ENCODE measurements around the gene RNLS.

RNLS gene

GRCh38 chr10:88545359-88545758 lies 37.8 kb downstream of the RNLS start:
- H3K27me3 ChIP-seq (ENCODE audit: low read depth, low read length): no peaks in the 10 kb centered on the region
- no peaks in the 10 kb centered on the region for H3K9me3 ChIP-seq (ENCODE audit: insufficient read depth, low read length)
- no peak overlapping the region for H3K27ac ChIP-seq (ENCODE audit: low read length)
- no peak overlapping the region for H2AFZ ChIP-seq (ENCODE audit: low read depth, low read length)
- no peak overlapping the region for H3K9ac ChIP-seq (ENCODE audit: low read length)
- H3K4me1 ChIP-seq (ENCODE audit: low read length): peaks cover 16% of the 10 kb centered on the region
- H3K4me3 ChIP-seq (ENCODE audit: low read length): no peak overlapping the region
- H3K36me3 ChIP-seq (replicated peaks; ENCODE audit: low read depth, low read length): no peaks in the 10 kb centered on the region
- H3K79me2 ChIP-seq (ENCODE audit: low read length): no peaks in the 10 kb centered on the region
- TF ChIP-seq EZH2phosphoT487 (IDR thresholded peaks at IDR 0.05; ENCODE audit: low read depth): no peak
- TF ChIP-seq, protein P1, sequence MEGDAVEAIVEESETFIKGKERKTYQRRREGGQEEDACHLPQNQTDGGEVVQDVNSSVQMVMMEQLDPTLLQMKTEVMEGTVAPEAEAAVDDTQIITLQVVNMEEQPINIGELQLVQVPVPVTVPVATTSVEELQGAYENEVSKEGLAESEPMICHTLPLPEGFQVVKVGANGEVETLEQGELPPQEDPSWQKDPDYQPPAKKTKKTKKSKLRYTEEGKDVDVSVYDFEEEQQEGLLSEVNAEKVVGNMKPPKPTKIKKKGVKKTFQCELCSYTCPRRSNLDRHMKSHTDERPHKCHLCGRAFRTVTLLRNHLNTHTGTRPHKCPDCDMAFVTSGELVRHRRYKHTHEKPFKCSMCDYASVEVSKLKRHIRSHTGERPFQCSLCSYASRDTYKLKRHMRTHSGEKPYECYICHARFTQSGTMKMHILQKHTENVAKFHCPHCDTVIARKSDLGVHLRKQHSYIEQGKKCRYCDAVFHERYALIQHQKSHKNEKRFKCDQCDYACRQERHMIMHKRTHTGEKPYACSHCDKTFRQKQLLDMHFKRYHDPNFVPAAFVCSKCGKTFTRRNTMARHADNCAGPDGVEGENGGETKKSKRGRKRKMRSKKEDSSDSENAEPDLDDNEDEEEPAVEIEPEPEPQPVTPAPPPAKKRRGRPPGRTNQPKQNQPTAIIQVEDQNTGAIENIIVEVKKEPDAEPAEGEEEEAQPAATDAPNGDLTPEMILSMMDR (IDR thresholded peaks at IDR 0.05; ENCODE audit: low read depth, low read length): no peak
- H3K4me2 ChIP-seq (ENCODE audit: low read length): no peak overlapping the region
- no peaks in the 10 kb centered on the region for H4K20me1 ChIP-seq (ENCODE audit: insufficient read depth, low read length)

DNA sequence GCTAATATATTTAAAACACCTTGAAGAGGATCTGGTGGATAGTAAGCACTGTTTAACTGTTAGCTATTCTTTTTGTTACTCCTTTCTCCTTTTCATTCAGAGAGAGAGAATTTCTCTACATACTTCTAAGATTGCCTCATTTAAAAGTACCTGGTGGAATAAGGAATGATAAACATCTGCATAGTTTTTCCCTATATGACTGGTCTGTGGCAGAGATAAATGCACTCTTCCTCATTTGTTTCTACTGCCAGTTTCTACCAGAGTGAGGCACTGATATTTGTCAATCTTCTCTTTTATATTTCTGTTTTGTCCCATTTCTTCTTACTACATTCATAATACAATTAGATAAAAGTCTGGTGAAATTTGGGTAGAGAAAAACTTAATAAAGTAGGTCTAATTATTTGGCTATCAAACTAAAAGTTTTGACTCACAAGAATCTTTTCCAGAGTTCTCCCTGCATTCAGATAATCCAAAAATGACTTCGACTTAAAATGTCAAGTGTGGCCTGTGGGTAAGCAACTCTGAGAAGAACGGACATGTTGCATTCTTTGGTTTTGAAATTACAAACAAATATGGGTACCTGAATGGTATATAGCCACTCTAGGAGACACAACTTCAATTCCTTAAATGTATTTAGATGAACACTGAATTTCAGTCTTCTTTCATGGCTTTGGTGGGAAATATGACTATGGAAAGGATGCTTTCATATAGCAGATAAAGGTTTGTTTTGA lies 38.8 kb downstream of the RNLS start:
- H3K79me2 ChIP-seq (ENCODE audit: low read length): no peaks in the 10 kb centered on the region
- H3K4me3 ChIP-seq (ENCODE audit: low read length): peak overlapping the region; percentile 27; the same call in 1 of the 2 replicates
- no peaks in the 10 kb centered on the region for H3K27me3 ChIP-seq (ENCODE audit: low read depth, low read length)
- H4K20me1 ChIP-seq (ENCODE audit: insufficient read depth, low read length): no peaks in the 10 kb centered on the region
- no peak overlapping the region for H3K9ac ChIP-seq (ENCODE audit: low read length)
- TF ChIP-seq, protein P1 (IDR thresholded peaks at IDR 0.05; ENCODE audit: low read depth, low read length): no peak
- no peak for TF ChIP-seq EZH2phosphoT487 (IDR thresholded peaks at IDR 0.05; ENCODE audit: low read depth)
- H2AFZ ChIP-seq (ENCODE audit: low read depth, low read length): no peak overlapping the region
- peak overlapping the region; percentile 65 for H3K4me2 ChIP-seq (ENCODE audit: low read length)
- H3K36me3 ChIP-seq (replicated peaks; ENCODE audit: low read depth, low read length): no peaks in the 10 kb centered on the region
- no peak overlapping the region for H3K27ac ChIP-seq (ENCODE audit: low read length)
- no peaks in the 10 kb centered on the region for H3K9me3 ChIP-seq (ENCODE audit: insufficient read depth, low read length)
- peaks cover 16% of the 10 kb centered on the region for H3K4me1 ChIP-seq (ENCODE audit: low read length)

DNA sequence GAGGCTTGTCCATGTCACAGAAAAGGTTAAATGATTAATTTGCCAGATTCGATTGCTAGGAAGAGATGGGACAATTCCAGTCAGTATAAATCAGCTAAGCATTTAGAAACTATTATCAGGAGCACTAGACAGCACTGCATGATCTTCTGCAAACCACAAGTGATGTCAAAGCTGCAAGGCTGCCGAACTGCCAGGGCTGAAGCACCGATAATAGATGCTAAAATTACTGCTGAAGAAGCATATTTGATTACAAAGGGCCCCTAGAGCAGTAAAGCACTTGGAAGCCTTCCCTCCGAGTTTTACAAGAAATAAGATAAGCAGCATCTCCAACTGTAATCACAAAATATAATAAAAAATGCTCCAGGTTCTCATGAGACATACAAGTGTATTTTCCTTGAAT lies 40.6 kb downstream of the RNLS start:
- no peaks in the 10 kb centered on the region for H4K20me1 ChIP-seq (ENCODE audit: insufficient read depth, low read length)
- no peak overlapping the region for H3K4me2 ChIP-seq (ENCODE audit: low read length)
- no peak overlapping the region for H3K4me3 ChIP-seq (ENCODE audit: low read length)
- H3K27me3 ChIP-seq (ENCODE audit: low read depth, low read length): no peaks in the 10 kb centered on the region
- TF ChIP-seq, protein P1 (IDR thresholded peaks at IDR 0.05; ENCODE audit: low read depth, low read length): no peak
- TF ChIP-seq EZH2phosphoT487 (IDR thresholded peaks at IDR 0.05; ENCODE audit: low read depth): no peak
- H3K79me2 ChIP-seq (ENCODE audit: low read length): no peaks in the 10 kb centered on the region
- H3K27ac ChIP-seq (ENCODE audit: low read length): no peak overlapping the region
- no peaks in the 10 kb centered on the region for H3K36me3 ChIP-seq (replicated peaks; ENCODE audit: low read depth, low read length)
- H3K4me1 ChIP-seq (ENCODE audit: low read length): peaks cover 16% of the 10 kb centered on the region
- no peaks in the 10 kb centered on the region for H3K9me3 ChIP-seq (ENCODE audit: insufficient read depth, low read length)
- H2AFZ ChIP-seq (ENCODE audit: low read depth, low read length): no peak overlapping the region
- no peak overlapping the region for H3K9ac ChIP-seq (ENCODE audit: low read length)

DNA sequence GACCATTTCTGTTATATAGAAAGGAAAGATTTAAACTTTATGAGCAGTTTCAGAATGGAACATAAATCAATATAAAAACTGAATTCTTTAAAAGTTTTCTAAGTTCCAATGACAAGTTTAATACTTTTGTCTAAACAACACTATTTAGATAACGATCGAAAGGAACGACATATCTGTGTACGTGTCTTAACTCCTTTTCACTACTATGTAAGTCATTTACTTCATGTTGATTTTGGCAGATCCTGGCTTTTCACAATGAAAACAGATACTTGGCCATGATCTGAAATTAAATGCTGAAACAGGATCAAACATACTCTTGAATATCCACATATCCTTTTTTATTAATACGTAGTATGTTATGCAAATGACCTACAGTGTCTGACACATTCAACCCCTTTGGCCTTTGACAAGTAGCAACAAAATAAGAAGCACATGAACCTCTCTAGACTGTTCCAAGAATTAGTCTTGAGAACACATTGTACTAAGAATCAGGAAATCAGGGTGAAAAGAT lies 41.9 kb downstream of the RNLS start:
- no peaks in the 10 kb centered on the region for H4K20me1 ChIP-seq (ENCODE audit: insufficient read depth, low read length)
- no peaks in the 10 kb centered on the region for H3K36me3 ChIP-seq (replicated peaks; ENCODE audit: low read depth, low read length)
- no peak overlapping the region for H3K27ac ChIP-seq (ENCODE audit: low read length)
- H3K4me3 ChIP-seq (ENCODE audit: low read length): no peak overlapping the region
- H3K9ac ChIP-seq (ENCODE audit: low read length): no peak overlapping the region
- no peaks in the 10 kb centered on the region for H3K27me3 ChIP-seq (ENCODE audit: low read depth, low read length)
- TF ChIP-seq, protein P1 (IDR thresholded peaks at IDR 0.05; ENCODE audit: low read depth, low read length): no peak
- no peak for TF ChIP-seq EZH2phosphoT487 (IDR thresholded peaks at IDR 0.05; ENCODE audit: low read depth)
- no peaks in the 10 kb centered on the region for H3K9me3 ChIP-seq (ENCODE audit: insufficient read depth, low read length)
- no peak overlapping the region for H2AFZ ChIP-seq (ENCODE audit: low read depth, low read length)
- H3K4me1 ChIP-seq (ENCODE audit: low read length): peaks cover 16% of the 10 kb centered on the region
- H3K79me2 ChIP-seq (ENCODE audit: low read length): no peaks in the 10 kb centered on the region
- H3K4me2 ChIP-seq (ENCODE audit: low read length): no peak overlapping the region
